ENCODE results near the gene MKRN2.
"Not testable (repeated sequence)": the region's sequence is repeated elsewhere in the genome, so short reads cannot be mapped to it uniquely, and the experiment has no call there.

The MKRN2 gene, protein sequence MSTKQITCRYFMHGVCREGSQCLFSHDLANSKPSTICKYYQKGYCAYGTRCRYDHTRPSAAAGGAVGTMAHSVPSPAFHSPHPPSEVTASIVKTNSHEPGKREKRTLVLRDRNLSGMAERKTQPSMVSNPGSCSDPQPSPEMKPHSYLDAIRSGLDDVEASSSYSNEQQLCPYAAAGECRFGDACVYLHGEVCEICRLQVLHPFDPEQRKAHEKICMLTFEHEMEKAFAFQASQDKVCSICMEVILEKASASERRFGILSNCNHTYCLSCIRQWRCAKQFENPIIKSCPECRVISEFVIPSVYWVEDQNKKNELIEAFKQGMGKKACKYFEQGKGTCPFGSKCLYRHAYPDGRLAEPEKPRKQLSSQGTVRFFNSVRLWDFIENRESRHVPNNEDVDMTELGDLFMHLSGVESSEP

DNA sequence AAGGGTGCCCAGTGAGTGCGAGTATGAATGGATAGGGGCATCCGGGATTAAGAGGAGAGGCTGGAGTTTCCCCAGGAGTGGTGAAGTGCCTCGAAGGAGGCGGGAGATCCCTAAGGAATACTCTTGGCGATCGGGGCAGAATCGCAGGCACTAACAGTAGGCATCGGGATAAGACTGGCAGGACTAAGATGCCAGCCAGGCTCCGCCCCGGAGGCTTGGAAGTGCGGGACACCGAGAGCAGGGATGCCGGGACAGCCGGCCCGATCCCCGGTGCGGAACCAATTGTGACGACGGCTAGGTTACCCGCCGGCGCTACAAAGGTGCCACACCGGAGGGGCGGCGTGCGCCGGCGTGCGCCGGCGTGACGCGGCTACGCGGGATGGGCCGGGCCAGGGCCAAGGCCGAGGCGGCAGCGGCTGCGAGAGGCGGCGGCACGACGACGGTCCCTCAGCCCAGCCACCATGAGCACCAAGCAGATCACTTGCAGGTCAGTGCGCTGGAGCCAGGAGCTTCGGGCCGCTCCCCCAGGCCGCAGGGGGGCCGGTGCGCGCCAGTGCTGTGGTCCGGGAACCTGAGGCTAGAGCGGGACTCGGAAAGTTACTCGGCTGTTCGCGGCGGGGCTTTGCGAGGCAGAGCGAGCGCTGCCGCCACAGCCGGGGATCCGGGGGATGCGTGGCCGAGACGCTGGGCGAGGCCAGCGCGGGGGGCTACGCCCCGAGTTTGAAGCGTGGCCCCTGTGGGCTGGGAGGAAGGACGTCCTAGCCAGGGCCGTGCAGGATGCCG, at the start of gene MKRN2:
Gene MKRN2 (plus strand): TSS at position 398 of the 783 bp plus-strand sequence. CDS start 64 bp downstream, at position 462.
- peak; percentile 83 for DNase-seq

DNA sequence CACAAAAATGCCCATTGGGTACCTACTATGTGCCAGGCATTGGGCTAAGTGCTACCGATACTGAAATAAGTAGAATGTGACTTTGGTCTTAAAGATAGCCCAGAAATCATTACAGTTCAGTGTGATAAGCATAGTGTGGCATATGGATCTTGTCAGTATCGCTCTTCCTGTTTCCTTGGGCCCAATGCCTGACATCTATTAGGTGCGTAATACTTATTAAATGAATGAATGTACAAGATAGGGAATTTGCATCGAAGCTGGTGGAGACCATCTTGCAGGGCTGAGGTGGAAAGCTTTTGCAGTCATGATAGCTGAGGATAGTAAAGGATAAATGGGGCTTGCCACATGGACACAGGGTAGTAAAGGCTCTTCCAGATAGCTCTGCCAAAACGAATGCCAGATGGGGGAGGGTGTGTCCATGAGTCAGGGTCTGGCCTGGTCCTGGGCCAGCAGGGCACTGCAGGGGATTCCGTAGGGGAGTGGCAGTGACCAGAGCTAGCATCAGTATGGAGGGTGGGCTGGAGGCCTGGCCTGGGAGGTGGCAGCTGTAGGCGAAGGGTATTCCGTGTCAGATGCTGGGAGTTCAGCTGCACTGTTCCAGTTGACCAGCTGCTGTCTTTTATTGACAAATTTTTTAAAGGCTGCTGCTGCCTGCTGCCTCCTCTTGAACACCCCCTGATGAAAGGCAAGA, 49.2 kb upstream of the MKRN2 start:
- peak; percentile 2 for DNase-seq

DNA sequence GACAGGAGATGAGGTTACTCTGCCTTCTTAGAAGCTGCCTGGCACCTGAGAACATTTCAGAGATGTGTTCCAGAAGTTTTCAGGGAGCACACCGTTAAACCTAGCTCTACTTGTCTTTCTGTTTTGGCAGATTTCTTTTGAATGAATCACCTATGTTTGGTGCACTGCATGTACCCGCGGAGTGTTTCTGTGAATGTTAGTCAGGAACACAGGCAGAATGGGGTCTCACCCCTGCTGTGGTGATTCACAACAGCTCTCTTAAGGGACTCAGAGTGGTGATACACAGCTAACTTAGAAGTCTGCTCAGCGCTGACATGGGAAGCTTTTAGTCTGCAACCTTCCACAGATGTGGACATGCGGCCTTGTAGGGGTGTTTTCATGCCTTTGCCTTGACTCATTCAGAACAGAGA, 48.6 kb upstream of the MKRN2 start:
- peak; percentile 24 for DNase-seq

DNA sequence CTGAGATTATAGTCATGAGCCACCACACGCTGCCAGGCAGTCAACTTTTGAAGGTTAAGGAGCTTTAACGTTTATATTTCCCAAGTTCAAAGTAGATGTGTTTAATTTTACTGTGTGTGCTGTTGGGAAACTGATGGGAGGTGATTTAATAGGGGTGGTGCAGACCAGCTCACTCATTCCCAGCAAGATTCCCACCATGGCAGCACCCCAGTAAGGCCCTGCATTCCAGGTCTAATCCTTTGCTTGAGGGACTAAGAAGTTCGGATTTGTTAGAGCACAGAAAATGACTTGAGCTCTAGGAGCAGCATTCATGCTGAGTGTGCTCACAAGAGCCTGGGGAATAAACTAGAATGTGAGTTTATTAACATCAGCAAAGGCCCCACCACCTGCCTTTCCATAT, 47.4 kb upstream of the MKRN2 start:
- no peak for DNase-seq

DNA sequence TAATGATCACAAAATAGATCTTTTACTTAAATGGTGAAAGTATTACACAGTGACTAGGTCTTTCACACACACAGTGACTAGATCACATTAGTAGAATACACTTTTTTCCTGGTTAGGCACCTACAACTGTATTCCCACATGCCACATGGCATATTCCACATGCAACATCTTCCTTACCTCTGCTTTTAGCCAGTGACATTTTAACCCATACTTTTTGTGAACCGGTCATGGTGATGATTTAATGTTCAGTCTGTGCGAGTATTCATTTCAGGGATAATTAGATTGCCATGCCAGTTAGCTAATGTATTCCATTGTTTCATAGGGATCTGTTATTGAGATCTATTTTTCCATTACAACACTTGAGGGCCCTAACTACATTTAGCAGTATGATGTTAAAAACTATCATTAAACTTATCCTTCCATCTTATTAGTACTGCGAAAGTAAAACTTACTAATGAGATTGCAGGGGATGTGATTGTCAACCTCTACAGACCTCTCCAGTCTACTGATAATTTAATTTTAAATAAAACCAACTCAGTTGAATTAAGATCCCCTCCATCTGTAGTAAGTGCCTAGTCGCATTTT, 44.3 kb upstream of the MKRN2 start:
- DNase-seq: no peak

DNA sequence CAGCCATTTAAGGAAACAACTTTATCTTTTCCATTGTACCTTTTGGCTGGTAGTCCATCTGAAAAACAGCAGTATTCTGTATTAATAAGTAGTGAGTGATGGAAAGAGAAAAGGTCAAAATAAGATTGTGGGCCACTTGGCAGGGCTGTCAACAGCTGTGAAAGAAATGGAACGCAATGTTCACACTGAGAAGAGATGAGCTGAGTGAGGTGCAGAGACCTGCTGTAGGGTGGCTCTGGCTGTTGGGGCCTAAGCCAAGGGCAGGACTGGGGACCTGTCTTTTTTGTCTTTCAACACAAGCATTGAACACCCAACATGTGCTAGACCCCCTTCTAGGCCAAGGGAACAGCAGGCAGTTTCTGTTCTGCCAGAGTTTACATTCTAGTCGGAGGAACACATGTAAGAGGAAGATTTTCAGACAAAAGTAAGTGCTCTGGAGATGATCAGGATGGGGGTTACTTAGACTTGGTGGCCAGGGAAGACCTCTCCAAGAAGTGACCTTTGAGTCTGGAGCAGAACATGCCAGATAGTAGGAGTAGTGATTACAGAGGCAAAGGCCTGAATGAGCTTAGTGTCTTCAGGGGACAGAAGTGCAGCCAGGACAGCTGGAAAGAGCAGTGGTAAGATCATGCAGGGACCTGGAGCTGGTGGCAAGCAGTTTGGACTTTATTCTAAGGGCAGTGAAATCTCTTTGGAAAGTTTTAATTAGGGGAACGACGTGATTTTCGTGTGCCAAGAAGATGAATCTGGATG, 43.0 kb upstream of the MKRN2 start:
- DNase-seq: no peak

DNA sequence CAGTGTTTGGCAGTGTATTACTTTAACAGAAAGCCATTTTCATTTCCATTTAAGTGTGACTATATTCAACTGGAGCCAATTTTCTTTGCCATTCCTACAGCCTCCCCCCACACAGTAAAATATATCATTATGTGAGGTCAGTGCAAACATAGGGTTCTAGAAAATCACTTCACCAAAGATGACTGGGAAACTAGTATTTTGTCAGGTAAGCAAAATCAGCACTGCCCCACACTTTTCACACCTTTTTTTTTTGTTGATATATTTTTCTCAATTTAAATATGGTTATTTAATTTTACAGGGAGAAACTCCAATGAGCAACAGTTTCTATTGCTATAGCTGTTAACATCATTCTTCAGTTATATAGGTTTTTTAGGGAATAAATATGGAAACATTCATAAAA, 41.3 kb upstream of the MKRN2 start:
- no peak for DNase-seq

DNA sequence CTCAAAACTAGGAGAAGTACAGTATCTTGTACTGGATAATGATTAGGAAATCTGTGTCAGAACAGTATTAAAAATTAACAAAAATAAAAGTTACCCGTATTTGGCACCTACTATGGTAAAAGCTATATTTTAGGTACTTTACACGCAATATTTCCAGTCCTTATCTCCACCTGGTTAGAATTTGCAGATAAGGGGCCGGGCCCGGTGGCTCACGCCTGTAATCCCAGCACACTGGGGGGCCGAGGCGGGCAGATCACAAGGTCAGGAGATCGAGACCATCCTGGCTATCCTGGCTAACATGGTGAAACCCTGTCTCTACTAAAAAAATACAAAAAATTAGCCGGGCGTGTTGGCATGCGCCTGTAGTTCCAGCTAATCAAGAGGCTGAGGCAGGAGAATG, 40.0 kb upstream of the MKRN2 start:
- no peak for DNase-seq

DNA sequence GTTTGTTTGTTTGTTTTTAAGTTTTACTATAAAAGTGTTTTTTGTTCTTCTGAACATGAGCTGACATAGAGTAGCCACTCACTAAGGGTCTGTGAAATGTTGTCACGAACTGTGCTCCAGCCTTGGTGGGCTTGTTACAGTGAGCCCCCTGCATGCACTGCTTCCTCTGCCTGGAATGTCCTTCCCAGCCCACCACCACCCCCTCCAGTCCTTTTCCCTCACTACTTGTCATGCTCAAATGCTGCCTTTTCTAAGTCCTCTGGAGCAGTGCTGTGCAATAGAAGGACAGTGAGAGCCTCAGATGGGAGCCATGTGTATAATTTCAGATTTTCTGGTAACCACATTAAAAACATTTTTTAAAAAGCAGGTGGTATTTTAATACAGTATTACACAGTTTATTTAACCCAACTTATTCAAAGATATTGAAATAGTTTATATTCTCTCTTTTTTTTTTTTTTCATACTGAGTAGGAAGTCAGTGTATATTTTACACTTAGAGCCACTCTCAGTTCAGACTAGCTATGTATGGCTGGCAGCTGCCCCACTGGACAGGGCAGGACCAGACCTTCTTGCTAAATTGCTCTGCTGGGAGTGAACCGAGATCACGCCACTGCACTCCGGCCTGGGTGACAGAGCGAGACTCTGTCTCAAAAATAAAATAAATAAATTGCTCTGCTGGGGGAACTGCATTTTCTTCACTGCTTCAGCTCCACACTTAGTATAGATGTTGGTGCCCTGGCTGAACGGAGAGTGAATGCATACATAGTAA, 38.4 kb upstream of the MKRN2 start:
- DNase-seq: no peak

DNA sequence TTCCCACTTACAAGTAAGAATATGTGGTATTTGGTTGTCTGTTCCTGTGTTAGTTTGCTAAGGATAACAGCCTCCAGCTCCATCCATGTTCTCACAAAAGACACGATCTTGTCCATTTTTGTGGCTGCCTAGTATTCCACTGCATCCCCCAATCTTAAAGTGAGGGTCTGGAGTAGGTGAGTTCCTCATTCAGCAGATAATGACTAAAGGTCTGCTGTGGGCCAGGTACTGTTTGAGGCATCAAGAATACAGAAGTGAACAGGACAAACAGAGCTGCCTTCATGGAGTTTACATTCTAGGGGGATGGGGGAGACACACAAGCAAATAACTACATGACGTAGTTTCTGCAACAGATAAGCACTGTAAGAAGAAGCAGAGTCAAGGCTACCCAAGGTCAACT, 35.9 kb upstream of the MKRN2 start:
- no peak for DNase-seq

DNA sequence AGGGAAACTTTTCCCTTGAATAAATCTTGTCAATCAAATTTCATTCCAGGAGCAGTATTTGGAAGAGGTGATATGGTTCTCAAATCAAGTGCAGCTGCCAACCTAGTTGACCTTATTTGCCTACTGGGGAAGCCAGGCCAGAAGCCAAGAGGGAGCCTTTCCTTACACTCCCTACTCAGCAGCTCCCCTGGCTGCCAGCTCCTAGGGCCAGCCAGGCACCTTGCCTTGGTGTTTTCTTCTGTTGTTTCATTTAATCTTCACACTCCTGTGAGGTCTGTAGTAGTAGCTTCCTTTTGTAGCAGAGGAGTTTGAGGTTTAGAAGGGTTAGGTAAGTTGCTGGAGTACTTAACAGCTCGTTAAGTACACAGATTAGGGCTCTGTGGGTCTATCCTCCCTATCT, 34.2 kb upstream of the MKRN2 start:
- DNase-seq: no peak

DNA sequence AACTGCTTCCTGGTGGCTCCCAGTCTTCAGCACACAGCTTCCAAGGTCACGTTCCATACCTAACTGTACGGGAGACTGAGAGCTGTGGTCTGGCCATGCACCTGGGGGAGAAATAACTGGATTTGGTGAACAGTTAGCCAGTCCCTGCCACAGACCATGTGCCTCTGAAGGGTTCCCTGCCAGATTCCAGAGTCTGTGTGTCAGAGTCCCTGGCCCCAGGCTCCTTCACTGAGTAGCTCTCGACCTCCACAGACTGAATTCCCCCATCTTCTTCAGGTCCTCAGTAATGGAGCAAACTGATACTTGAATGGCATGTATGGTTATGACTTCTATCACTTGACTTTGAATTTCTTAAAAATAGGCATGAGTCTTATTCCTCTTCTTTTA, 29.1 kb upstream of the MKRN2 start:
- no peak for DNase-seq

DNA sequence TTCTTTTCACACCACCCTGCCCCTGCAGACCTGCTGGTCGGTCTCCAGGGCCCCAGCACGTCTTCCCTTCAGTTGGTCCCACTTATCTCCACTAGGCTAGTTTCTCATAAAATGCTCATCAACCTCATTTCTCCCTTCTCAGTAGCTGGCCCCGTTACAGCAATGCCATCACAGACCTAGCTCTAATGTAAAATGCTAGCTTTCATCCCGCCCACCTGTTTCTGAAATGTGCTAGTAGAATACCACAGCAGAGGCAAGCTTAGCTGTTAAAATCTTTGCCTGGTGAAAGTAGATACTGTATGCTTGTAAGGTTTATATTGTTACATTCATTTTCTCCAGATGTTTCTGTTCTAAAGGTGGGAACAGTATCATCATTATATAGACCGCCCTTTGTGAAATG, 24.7 kb upstream of the MKRN2 start:
- no peak for DNase-seq

DNA sequence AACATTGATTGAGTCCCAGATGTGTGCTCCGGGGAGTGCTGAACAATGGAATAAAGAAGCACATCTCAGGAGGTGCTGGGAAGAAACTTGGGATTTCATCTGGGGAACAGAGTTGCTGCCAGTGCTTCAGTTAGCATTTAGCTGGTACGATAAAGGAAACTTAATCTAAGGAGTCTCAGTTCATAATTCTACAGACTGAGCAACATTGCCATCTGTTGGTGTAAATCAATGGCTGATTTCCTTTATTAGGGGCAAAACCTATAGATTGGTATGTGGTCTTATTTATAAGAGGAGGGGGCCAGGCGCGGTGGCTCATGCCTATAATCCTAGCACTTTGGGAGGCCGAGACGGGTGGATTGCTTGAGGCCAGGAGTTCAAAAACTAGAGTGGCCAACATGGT, 20.5 kb upstream of the MKRN2 start:
- DNase-seq: no peak

DNA sequence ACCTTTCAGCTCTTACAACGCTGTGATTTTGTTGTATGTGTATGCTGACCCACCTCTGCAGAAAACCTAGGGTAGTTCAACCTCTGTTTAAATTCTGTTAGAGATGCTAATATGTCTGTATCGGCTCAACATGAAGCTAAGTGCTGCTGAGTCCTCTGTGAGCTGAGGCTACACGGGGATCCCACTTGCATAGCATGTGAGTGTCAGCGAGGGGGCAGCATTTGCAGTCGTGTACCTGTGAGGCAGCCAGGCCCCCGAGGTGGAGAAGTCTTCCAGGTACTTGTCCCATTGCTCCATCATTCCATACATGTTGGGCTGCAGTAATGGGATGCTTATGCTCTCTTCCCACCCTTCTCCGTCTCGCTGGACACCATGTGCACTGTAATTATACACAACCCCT, 15.3 kb upstream of the MKRN2 start:
- DNase-seq: no peak

DNA sequence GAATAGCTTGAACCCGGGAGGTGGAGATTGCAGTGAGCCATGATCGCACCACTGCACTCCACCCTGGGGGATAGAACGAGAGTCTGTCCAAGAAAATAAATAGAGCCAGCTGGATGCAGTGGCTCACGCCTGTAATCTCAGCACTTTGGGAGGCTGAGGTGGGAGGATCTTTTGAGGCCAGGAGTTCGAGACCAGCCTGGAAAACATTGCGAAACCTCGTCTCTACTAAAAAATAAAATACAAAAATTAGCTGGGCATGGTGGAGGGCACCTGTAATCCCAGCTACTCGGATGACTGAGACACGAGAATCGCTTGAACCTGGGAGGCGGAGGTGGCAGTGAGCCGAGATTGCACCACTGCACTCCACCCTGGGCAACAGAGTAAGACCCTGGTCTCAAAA, 13.4 kb upstream of the MKRN2 start:
- not testable (repeated sequence) for DNase-seq

DNA sequence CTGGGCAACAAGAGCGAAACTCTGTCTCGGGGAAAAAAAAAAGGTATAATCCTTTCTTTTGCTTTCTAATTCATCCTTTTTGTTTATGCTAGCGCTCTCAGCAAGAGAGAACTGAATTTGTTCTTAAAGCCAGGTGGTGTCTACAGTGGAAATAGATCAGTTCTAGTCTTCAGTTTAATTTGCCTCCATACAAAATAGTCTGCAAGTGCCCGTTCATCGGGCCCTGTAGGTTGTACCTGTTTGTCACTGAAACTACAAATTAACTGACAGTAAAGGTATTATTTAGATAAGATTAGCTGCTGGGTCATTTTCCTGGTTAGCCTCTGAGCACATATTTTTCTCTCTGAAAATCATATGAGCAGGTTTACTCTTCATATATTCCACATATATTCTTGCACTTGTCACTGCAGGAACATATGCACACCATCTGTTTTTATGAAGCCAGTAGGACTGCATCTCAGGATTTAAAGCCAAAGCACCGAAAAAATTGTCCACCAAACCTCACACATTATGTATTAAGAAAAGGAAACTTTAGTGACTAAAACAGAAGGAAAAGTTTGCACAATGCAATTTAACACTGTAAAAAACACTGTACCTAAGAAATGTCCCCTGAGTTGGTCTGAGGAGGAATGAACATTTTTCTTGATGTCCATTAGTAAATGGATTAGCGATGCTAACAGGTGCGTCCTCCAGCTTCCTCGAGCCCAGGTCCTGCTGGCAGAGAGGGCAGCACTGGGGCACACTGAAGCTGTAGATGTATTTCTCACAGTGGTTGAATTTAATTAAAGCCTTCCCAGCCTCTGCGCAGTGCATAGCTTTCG, 12.0 kb upstream of the MKRN2 start:
- DNase-seq: no peak

DNA sequence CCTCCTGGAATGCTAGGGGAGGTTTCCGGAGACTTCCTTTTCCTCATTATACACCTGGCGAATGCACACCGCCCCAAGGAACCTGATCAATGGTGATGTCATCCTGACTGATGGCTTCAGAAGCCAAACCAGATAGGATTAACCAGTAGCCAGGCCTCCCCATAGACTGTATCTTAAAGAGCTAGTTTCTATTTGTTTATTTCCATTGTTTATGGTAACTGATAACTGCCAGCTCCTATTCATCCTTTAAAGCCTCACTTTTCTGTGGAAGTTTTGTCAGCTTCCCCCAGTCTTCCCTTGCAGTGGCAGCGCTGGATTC, 11.5 kb upstream of the MKRN2 start, which contains the start of gene MKRN2OS:
Gene MKRN2OS (minus strand): TSS at position 27 of the 319 bp plus-strand sequence. CDS start 35 bp downstream, outside the sequence.
- no peak for DNase-seq

DNA sequence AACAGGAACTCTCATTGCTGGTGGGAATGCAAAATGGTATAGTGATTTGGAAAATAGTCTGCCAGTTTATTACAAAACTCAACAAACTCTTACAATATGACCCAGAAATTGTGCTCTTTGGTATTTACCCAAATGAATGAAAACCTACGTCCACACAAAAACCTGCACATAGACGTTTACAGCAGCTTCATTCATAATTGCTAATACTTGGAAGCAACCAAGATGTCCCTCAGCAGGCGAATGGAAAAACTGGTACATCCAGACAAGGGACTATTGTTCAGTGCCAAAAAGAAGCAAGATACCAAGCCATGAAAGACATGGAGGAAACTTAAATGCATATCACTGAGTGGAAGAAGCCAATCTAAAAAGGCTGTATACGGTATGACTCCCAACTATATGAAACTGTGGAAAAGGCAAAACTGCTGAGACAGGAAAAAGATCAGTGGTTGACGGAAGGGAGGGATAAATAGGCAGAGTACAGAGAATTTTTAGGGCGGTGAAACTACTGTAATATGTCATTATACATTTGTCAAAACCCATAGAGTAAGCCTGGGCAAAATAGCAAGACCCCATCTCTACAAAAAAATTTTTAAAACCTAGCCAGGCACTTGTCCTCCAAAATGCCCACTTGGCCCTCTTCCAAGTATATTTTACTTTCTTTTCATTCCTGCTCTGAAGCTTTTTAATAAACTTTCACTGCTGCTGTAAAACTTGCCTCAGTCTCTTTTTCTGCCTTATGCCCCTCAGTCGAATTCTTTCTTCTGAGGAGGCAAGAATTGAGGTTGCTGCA, 6.7 kb upstream of the MKRN2 start:
- DNase-seq: no peak

DNA sequence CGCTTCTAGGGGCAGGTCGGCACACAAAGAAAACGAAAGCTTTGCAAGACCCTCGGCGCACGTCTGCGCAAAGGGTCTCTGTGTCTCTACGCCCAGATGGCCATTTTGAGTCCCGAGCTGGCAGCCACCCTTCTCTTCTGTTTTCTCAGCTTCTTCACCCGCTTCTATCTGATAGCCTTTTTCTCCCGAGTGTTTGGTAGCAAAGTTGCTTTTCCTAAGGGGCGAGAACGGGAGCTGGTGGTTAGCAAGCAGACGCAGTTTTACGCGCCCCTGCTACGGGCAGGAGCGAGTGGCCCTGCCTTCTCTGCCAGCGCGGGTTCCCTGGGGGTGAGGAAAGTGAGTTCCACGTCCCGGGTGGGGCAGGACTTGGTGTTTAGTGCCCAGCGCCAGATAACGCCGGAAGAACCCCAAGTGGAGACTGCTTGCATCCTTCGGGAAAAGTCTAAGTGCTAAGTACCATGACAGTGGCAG, 2.9 kb upstream of the MKRN2 start:
- DNase-seq: no peak
